ENCODE data around the gene PHF1. TPM values are rescaled to one million over a fixed set of nuclear protein-coding genes. Genes with fewer than 3 reads are reported as not detected.

Gene PHF1
- total RNA-seq, 1 experiment from 2014 or later = 32.5 TPM

- peak; percentile 51 for DNase-seq (ENCODE audit: low read depth)
- in situ Hi-C loops (cut with HindIII; ENCODE audit: low pct_unique_long_range_greater_than_20kb, low sequenced_read_pairs) = no loop called here
Observed at GRCh38 chr6:33427585-33428223, 16.9 kb downstream of the PHF1 start.

GRCh38 chr6:33428224-33428965, 17.6 kb downstream of the PHF1 start:
- peak; percentile 35 for DNase-seq (ENCODE audit: low read depth)
- in situ Hi-C loops (cut with HindIII; ENCODE audit: low pct_unique_long_range_greater_than_20kb, low sequenced_read_pairs) = no loop called here

DNA sequence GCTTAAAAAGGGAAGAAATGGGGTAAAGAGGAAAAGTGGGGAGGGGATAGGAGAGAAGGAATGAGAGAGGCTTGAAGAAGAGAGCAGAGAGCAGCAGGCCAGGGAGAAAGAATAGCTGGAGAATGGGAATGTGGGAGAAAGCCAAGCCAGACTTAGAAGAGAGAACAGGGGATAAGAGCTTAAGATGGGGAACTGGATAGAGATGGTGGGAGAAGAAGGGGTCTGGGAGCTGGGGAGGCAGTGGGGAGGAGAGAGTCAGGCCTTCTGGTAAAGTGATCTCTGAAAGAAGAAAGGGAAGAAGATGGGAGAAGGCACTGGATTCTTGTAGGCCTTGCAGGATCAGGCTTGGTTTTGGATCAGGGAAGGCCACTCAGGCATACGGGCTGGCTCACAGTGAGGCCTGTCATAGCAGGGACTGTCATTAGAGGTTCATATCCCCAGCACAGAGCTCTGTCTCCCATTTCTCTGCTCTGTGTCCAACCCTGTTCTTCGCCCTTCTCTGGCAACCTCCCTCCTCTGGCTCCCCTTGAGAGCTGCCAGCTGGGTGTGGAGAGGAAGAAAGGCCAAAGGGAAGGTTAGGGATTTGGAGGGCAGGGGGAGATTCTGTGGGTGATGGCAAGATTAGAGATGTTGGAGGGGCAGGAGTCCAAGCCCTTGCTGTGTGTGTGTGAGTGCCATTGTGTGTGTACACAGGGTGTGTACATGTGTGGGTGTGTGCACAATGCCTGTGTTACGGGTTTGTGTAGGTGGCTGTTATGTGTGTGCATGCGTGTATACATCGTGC, 18.3 kb downstream of the PHF1 start:
- DNase-seq (ENCODE audit: low read depth) = no peak
- in situ Hi-C loops (cut with HindIII; ENCODE audit: low pct_unique_long_range_greater_than_20kb, low sequenced_read_pairs) = no loop called here

- in situ Hi-C loops (cut with HindIII; ENCODE audit: low pct_unique_long_range_greater_than_20kb, low sequenced_read_pairs) = no loop called here
Observed at GRCh38 chr6:33429750-33430052, 18.9 kb downstream of the PHF1 start.

GRCh38 chr6:33430334-33430733, 19.5 kb downstream of the PHF1 start:
- in situ Hi-C loops (cut with HindIII; ENCODE audit: low pct_unique_long_range_greater_than_20kb, low sequenced_read_pairs) = no loop called here
- DNase-seq (ENCODE audit: low read depth) = no peak

More at GRCh38 chr6:33429750-33430052, 18.9 kb downstream of the PHF1 start:
- DNase-seq (ENCODE audit: low read depth) = no peak

GRCh38 chr6:33430991-33431879, 20.4 kb downstream of the PHF1 start:
- DNase-seq (ENCODE audit: low read depth) = peak; percentile 41
- in situ Hi-C loops (cut with HindIII; ENCODE audit: low pct_unique_long_range_greater_than_20kb, low sequenced_read_pairs) = no loop called here

DNA sequence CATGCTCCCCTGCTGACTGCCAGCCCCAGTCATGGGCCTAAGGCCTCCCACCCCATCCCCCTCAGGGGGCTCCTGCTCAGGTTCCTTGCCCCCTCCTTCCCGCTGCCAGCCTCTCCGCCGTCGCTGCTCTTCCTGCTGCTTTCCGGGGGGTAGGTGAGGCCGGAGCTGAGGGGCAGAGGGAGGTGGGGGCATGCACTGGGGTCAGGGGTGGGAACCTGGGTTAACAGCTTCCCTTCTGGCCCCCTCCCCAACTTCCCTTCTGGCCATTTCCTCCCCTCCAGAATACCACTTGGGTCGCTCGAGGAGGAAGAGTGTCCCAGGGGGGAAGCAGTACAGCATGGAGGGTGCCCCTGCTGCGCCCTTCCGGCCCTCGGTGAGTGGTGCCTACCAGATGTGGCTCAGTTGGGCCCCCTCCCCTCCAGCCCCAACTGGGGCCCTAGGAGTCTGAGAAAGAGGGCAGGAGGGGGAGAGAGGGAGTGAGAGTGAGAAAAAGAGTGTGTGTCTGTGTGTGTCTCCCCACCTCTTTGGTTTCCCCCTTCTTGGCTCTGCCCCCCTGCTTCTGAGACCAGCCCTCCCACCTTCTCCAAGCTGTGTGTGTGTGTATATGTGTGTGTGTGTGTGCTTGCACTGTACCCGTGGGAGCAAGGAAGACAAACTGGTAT, 21.2 kb downstream of the PHF1 start:
- no peak for DNase-seq (ENCODE audit: low read depth)
- in situ Hi-C loops (cut with HindIII; ENCODE audit: low pct_unique_long_range_greater_than_20kb, low sequenced_read_pairs) = no loop called here

DNA sequence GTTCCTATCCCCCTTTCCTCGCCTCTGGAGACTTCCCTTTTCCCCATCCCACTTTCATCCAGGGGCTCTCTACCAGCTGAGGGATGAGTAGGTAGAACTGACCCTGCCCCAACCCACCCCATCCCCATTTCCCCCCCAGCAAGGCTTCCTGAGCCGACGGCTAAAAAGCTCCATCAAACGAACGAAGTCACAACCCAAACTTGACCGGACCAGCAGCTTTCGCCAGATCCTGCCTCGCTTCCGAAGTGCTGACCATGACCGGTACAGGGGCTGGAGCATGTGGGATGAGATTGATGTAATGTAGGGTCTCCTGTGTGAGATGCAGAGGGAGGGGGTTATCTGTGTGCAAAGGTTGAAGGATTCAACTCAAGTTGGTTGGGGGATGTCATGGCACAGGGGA, 21.7 kb downstream of the PHF1 start:
- DNase-seq (ENCODE audit: low read depth) = no peak
- in situ Hi-C loops (cut with HindIII; ENCODE audit: low pct_unique_long_range_greater_than_20kb, low sequenced_read_pairs) = no loop called here

GRCh38 chr6:33433001-33433543, 22.3 kb downstream of the PHF1 start:
- DNase-seq (ENCODE audit: low read depth) = no peak
- in situ Hi-C loops (cut with HindIII; ENCODE audit: low pct_unique_long_range_greater_than_20kb, low sequenced_read_pairs) = no loop called here

GRCh38 chr6:33433544-33434191, 22.9 kb downstream of the PHF1 start:
- no peak for DNase-seq (ENCODE audit: low read depth)
- in situ Hi-C loops (cut with HindIII; ENCODE audit: low pct_unique_long_range_greater_than_20kb, low sequenced_read_pairs) = no loop called here

DNA sequence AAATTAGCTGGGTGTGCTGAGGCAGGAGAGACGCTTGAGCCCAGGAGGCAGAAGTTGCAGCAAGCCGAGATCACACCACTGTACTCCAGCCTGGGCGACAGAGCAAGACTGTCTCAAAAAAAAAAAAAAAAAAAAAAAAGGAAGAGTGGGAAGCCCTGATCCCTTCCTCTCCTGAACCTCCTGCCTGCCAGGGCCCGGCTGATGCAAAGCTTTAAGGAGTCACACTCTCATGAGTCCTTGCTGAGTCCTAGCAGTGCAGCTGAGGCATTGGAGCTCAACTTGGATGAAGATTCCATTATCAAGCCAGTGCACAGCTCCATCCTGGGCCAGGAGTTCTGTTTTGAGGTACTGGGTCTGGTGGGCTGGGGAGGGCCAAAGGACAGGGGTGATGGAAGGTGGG, 24.1 kb downstream of the PHF1 start:
- no peak for DNase-seq (ENCODE audit: low read depth)
- in situ Hi-C loops (cut with HindIII; ENCODE audit: low pct_unique_long_range_greater_than_20kb, low sequenced_read_pairs) = no loop called here

DNA sequence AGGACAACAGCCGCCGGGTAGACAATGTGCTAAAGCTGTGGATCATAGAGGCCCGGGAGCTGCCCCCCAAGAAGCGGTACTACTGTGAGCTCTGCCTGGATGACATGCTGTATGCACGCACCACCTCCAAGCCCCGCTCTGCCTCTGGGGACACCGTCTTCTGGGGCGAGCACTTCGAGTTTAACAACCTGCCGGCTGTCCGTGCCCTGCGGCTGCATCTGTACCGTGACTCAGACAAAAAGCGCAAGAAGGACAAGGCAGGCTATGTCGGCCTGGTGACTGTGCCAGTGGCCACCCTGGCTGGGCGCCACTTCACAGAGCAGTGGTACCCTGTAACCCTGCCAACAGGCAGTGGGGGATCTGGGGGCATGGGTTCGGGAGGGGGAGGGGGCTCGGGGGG, 26.9 kb downstream of the PHF1 start:
- DNase-seq (ENCODE audit: low read depth) = no peak
- in situ Hi-C loops (cut with HindIII; ENCODE audit: low pct_unique_long_range_greater_than_20kb, low sequenced_read_pairs) = no loop called here

DNA sequence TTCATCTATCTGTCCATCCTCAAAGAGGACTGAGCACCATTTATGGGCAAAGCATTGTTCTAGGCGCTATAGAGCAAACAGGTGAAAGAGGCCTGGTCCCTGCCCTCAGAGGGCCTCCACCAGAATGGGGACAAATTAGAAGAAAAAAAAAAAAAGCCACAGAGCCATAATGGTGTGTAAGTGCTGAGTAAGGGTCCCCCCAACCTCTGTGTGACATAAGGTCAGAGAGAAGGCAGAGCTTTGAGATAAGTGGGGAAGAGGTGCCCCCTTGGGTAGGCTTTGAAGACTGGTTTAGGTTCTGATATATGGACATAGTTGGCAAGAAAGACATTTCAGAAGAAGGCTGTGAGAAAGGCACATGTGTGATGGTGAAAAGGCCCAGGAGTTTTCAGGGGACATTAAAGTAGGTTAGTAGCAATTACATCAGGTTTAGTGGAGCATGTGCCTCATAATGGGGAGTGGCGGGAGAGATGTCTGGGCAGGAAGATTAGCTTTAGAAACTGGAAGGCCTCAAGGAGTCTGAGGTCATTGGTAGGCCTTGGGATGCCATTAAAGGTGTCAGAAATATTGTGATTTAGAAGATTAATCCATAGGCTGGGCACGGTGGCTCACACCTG, 28.3 kb downstream of the PHF1 start:
- DNase-seq (ENCODE audit: low read depth) = no peak
- in situ Hi-C loops (cut with HindIII; ENCODE audit: low pct_unique_long_range_greater_than_20kb, low sequenced_read_pairs) = no loop called here

DNA sequence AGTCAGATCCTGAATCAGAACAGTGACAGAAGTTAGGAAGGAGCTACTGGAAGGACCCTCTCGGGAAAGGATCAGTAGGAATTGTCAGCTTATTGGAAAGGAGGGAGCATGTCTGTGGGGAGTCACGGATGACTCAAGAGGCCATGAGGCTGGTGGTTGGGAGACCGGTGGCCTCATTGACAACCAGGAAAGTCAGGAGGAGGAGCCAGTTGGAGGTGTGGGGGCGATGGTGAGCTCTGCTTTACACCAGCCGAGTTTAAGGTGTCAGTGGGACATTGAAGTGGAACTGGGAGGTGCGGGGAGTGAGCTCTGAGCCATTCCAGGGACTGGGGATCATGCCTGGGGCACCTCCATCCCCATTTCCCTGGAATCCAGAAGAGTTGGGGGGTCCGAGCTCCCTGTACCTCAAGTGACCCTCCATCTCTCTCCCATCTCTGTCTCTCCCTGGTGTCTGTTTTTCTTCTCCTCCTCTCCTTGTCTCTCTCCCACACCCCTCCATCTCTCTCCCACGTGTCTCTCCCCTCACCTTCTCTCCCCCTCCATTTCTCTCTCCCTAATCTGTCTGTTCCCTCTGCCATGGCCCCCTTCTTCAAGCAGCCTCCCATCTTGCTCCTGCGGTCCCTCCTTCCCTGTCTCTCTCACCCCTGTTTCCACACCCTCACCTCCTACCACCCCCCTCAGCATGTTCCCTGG, 29.3 kb downstream of the PHF1 start:
- in situ Hi-C loops (cut with HindIII; ENCODE audit: low pct_unique_long_range_greater_than_20kb, low sequenced_read_pairs) = no loop called here

GRCh38 chr6:33440649-33441309, 30.0 kb downstream of the PHF1 start:
- in situ Hi-C loops (cut with HindIII; ENCODE audit: low pct_unique_long_range_greater_than_20kb, low sequenced_read_pairs) = no loop called here
- DNase-seq (ENCODE audit: low read depth) = no peak

More for the DNA sequence above, 29.3 kb downstream of the PHF1 start:
- no peak for DNase-seq (ENCODE audit: low read depth)

GRCh38 chr6:33441457-33441856, 30.6 kb downstream of the PHF1 start:
- DNase-seq (ENCODE audit: low read depth) = no peak
- in situ Hi-C loops (cut with HindIII; ENCODE audit: low pct_unique_long_range_greater_than_20kb, low sequenced_read_pairs) = no loop called here

Data from Caki2 (cell line).